HG03097 (cell line): ENCODE data around the gene ADAMTS9.

Experiments
- ATAC-seq: cut with Tn5 transposase; IDR thresholded peaks from one replicate; pipeline ENCODE4 v1.9.1; 2021; ENCODE audit not compliant: unreplicated experiment, low FRiP score

ADAMTS9 gene

GRCh38 chr3:64687781-64688604 is at the start of gene ADAMTS9:
Gene ADAMTS9, minus strand, starts transcription at chr3:64688000. Its CDS starts 343 bp downstream, at chr3:64687657.
- no peak for ATAC-seq

GRCh38 chr3:64732576-64732975 is 44.8 kb upstream of the ADAMTS9 start:
- no peak for ATAC-seq

- ATAC-seq, result no peak
Measured at GRCh38 chr3:64730681-64731080, 42.9 kb upstream of the ADAMTS9 start.

- ATAC-seq, result no peak
Measured at GRCh38 chr3:64728994-64729393, 41.2 kb upstream of the ADAMTS9 start.

- no peak for ATAC-seq
Measured at GRCh38 chr3:64728428-64728827, 40.6 kb upstream of the ADAMTS9 start.

GRCh38 chr3:64726414-64727090 is 38.8 kb upstream of the ADAMTS9 start:
- ATAC-seq, result no peak

GRCh38 chr3:64718976-64719375 is 31.2 kb upstream of the ADAMTS9 start:
- no peak for ATAC-seq

- no peak for ATAC-seq
Measured at GRCh38 chr3:64717872-64718613, 30.2 kb upstream of the ADAMTS9 start.

GRCh38 chr3:64717411-64717810 is 29.6 kb upstream of the ADAMTS9 start:
- ATAC-seq, result no peak

- ATAC-seq, result no peak
Measured at GRCh38 chr3:64716110-64716710, 28.4 kb upstream of the ADAMTS9 start.

GRCh38 chr3:64715211-64715982 is 27.6 kb upstream of the ADAMTS9 start:
- no peak for ATAC-seq

- ATAC-seq, result no peak
Measured at GRCh38 chr3:64708456-64708855, 20.7 kb upstream of the ADAMTS9 start.

GRCh38 chr3:64705946-64706345 is 18.1 kb upstream of the ADAMTS9 start:
- no peak for ATAC-seq

- no peak for ATAC-seq
Measured at GRCh38 chr3:64696896-64697295, 9.1 kb upstream of the ADAMTS9 start.

GRCh38 chr3:64694114-64694513 is 6.3 kb upstream of the ADAMTS9 start:
- ATAC-seq, result no peak

GRCh38 chr3:64693031-64693430 is 5.2 kb upstream of the ADAMTS9 start:
- ATAC-seq, result no peak

GRCh38 chr3:64691051-64691450 is 3.3 kb upstream of the ADAMTS9 start:
- ATAC-seq, result no peak

- ATAC-seq, result no peak
Measured at GRCh38 chr3:64687086-64687780, 567 bp downstream of the ADAMTS9 start.

- no peak for ATAC-seq
Measured at GRCh38 chr3:64686446-64686908, 1.3 kb downstream of the ADAMTS9 start.
